ENCODE measurements around the gene AFAP1L1.

DNA sequence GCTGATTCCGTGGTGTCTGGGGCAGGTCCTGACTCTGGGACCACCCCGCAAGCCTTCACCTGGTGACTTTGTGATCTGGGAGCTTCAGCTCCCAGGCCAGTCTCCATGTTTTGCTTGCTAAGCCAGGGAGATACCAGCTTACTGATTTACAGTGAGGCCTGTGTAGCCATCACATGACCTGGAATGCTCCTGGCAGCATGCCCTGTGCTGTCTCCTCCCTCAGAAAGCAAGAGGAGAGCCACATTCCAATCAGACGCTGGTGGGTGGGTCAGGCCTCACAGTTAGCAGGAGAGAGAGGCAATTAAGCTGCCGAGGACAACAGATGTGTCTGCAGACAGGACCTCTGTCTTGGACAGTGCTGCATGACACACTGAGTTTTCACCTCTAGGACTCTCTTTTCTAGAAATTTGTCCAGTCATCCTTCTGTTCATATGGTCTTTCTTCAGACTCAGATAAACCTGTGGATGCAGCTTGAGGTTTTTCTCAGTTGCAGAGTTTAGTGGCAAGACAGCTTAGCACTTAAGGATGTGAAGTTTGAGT lies 49.2 kb downstream of the AFAP1L1 start:
- TF ChIP-seq, protein P1, sequence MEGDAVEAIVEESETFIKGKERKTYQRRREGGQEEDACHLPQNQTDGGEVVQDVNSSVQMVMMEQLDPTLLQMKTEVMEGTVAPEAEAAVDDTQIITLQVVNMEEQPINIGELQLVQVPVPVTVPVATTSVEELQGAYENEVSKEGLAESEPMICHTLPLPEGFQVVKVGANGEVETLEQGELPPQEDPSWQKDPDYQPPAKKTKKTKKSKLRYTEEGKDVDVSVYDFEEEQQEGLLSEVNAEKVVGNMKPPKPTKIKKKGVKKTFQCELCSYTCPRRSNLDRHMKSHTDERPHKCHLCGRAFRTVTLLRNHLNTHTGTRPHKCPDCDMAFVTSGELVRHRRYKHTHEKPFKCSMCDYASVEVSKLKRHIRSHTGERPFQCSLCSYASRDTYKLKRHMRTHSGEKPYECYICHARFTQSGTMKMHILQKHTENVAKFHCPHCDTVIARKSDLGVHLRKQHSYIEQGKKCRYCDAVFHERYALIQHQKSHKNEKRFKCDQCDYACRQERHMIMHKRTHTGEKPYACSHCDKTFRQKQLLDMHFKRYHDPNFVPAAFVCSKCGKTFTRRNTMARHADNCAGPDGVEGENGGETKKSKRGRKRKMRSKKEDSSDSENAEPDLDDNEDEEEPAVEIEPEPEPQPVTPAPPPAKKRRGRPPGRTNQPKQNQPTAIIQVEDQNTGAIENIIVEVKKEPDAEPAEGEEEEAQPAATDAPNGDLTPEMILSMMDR (IDR thresholded peaks at IDR 0.05): no peak
- TF ChIP-seq POLR2A (IDR thresholded peaks at IDR 0.05) (no peak), POLR2AphosphoS5 (IDR thresholded peaks at IDR 0.05) (no peak)
